DLD1 (cell line): Measurements from ENCODE around the gene IMMP1L.

Experiments
- in situ Hi-C: cut with HindIII; loops from 2 replicates; pipeline ENCODE4 v1.10.0; 2017; ENCODE audit warnings: low sequenced_read_pairs

IMMP1L gene

GRCh38 chr11:31404614-31405013 lies 104.8 kb downstream of the IMMP1L start:
- in situ Hi-C loops: no loop called here

- in situ Hi-C loops: no loop called here
Observed at GRCh38 chr11:31397239-31397834, 112.1 kb downstream of the IMMP1L start.

- in situ Hi-C loops: no loop called here
Observed at GRCh38 chr11:31387379-31387778, 122.0 kb downstream of the IMMP1L start.

- in situ Hi-C loops: no loop called here
Observed at GRCh38 chr11:31383116-31383515, 126.3 kb downstream of the IMMP1L start.
